KBM-7 (cell line): ENCODE data around the gene MRE11.
"Not testable (repeated sequence)": the region's sequence is repeated elsewhere in the genome, so short reads cannot be mapped to it uniquely, and the experiment has no call there.

ENCODE experiments used
- DNase-seq: peaks from one replicate; pipeline ENCODE4 v3.0.0-alpha.2; 2015
- in situ Hi-C: fragments of 300-500 bp; cut with MboI; formaldehyde crosslinking; loops from 2 replicates; pipeline ENCODE4 v1.14.3; 2020; ENCODE audit warnings: low sequenced_read_pairs, low pct_unique_long_range_greater_than_20kb, mixed read lengths

MRE11 gene

GRCh38 chr11:94511932-94512781, 18.5 kb upstream of the MRE11 start, which contains the start of gene C11orf97:
Gene C11orf97 (plus strand): TSS chr11:94512461. CDS start chr11:94512529, 68 bp downstream.
- in situ Hi-C loops: no loop called here

GRCh38 chr11:94507485-94507884, 13.8 kb upstream of the MRE11 start:
- no peak for DNase-seq
- in situ Hi-C loops: no loop called here

More at GRCh38 chr11:94511932-94512781, 18.5 kb upstream of the MRE11 start, which contains the start of gene C11orf97:
- peak; percentile 67 for DNase-seq

GRCh38 chr11:94506513-94506912, 12.9 kb upstream of the MRE11 start:
- in situ Hi-C loops, DNase-seq: not testable (repeated sequence)

GRCh38 chr11:94504689-94505293, 11.1 kb upstream of the MRE11 start:
- DNase-seq: peak; percentile 57
- in situ Hi-C loops: no loop called here

GRCh38 chr11:94501522-94501921, 7.9 kb upstream of the MRE11 start:
- in situ Hi-C loops: no loop called here

GRCh38 chr11:94500181-94500580, 6.5 kb upstream of the MRE11 start:
- DNase-seq: no peak
- in situ Hi-C loops: no loop called here

More at GRCh38 chr11:94501522-94501921, 7.9 kb upstream of the MRE11 start:
- no peak for DNase-seq

GRCh38 chr11:94494126-94494680, 559 bp upstream of the MRE11 start:
- in situ Hi-C loops: no loop called here

GRCh38 chr11:94486068-94486467, 7.6 kb downstream of the MRE11 start:
- in situ Hi-C loops: no loop called here
- DNase-seq: no peak

More at GRCh38 chr11:94494126-94494680, 559 bp upstream of the MRE11 start:
- no peak for DNase-seq

- in situ Hi-C loops: no loop called here
These were observed 12.3 kb downstream of the MRE11 start for GRCh38 chr11:94481342-94481741.

GRCh38 chr11:94477624-94478023, 16.0 kb downstream of the MRE11 start:
- DNase-seq: no peak
- in situ Hi-C loops: no loop called here

More at GRCh38 chr11:94481342-94481741, 12.3 kb downstream of the MRE11 start:
- no peak for DNase-seq

GRCh38 chr11:94472916-94473799, 20.5 kb downstream of the MRE11 start:
- in situ Hi-C loops: no loop called here
- DNase-seq: peak; percentile 75

- in situ Hi-C loops: no loop called here
- DNase-seq: no peak
These were observed 24.2 kb downstream of the MRE11 start for GRCh38 chr11:94469416-94469815.

GRCh38 chr11:94459576-94459975, 34.1 kb downstream of the MRE11 start:
- in situ Hi-C loops: no loop called here
- DNase-seq: no peak

GRCh38 chr11:94457118-94458029, 36.3 kb downstream of the MRE11 start:
- in situ Hi-C loops: no loop called here
- DNase-seq: no peak

- no peak for DNase-seq
These were observed 37.8 kb downstream of the MRE11 start for GRCh38 chr11:94455861-94456260.

GRCh38 chr11:94454301-94454700, 39.3 kb downstream of the MRE11 start:
- in situ Hi-C loops: no loop called here
- no peak for DNase-seq

More at GRCh38 chr11:94455861-94456260, 37.8 kb downstream of the MRE11 start:
- in situ Hi-C loops: no loop called here

GRCh38 chr11:94452988-94453387, 40.7 kb downstream of the MRE11 start:
- DNase-seq: no peak
- in situ Hi-C loops: no loop called here

- no peak for DNase-seq
These were observed 43.6 kb downstream of the MRE11 start for GRCh38 chr11:94450048-94450447.

More at GRCh38 chr11:94450048-94450447, 43.6 kb downstream of the MRE11 start:
- in situ Hi-C loops: no loop called here
